ENCODE data around the gene RELL2.
"Not testable (repeated sequence)": the region's sequence is repeated elsewhere in the genome, so short reads cannot be mapped to it uniquely, and the experiment has no call there.

DNA sequence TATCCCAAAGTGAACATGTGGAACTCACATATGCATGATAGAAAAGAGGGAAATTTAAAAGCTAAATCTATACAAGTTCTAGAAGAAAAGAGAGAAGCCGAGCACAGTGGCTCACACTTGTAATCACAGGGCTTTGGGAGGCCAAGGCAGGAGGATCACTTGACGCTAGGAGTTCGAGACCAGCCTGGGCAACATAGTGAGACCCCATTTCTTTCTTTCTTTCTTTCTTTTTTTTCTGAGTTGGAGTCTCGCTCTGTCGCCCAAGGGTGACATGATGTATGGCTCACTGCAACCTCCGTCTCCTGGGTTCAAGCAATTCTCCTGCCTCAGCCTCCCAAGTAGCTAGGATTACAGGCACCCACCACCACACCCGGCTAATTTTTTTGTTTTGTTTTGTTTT, 26.9 kb upstream of the RELL2 start:
- TF ChIP-seq, protein P1, sequence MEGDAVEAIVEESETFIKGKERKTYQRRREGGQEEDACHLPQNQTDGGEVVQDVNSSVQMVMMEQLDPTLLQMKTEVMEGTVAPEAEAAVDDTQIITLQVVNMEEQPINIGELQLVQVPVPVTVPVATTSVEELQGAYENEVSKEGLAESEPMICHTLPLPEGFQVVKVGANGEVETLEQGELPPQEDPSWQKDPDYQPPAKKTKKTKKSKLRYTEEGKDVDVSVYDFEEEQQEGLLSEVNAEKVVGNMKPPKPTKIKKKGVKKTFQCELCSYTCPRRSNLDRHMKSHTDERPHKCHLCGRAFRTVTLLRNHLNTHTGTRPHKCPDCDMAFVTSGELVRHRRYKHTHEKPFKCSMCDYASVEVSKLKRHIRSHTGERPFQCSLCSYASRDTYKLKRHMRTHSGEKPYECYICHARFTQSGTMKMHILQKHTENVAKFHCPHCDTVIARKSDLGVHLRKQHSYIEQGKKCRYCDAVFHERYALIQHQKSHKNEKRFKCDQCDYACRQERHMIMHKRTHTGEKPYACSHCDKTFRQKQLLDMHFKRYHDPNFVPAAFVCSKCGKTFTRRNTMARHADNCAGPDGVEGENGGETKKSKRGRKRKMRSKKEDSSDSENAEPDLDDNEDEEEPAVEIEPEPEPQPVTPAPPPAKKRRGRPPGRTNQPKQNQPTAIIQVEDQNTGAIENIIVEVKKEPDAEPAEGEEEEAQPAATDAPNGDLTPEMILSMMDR (conservative IDR thresholded peaks at IDR 0.05) = not testable (repeated sequence)
- not testable (repeated sequence) for TF ChIP-seq EZH2 (IDR thresholded peaks at IDR 0.05; ENCODE audit: low read depth)

Measured in PC-9 (cell line).